ENCODE results near the gene SCCPDH. TPM values are rescaled to one million over a fixed set of nuclear protein-coding genes. Genes with fewer than 3 reads are reported as not detected.
"Not testable (repeated sequence)": the region's sequence is repeated elsewhere in the genome, so short reads cannot be mapped to it uniquely, and the experiment has no call there.

Gene SCCPDH
- total RNA-seq, 1 donor from 2014 or later, result 31.7 TPM

DNA sequence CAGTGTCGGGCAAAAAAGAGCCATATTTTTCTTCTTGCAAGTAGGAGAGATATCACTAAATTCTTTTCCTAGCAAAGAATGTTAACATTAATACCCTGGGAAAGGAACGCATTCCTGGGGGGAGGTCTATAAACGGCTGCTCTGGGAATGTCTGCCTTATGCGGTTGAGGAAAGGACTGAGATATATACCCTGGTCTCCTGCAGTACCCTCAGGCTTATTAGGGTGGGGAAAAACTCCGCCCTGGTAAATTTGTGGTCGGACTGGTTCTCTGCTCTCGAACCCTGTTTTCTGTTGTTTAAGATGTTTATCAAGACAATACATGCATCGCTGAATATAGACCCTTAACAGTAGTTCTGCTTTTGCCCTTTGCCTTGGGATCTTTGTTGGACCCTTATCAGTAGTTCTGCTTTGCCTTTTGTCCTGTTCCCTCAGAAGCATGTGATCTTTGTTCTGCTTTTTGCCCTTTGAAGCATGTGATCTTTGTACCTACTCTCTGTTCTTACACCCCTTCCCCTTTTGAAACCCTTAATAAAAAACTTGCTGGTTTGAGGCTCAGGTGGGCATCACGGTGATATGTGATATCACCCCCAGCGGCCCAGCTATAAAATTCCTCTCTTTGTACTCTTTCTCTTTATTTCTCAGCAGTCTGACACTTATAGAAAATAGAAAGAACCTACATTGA, 29.9 kb upstream of the SCCPDH start:
- not testable (repeated sequence) for H3K36me3 Mint-ChIP-seq (ENCODE audit: low read depth); H3K4me1 Mint-ChIP-seq; H3K9me3 Mint-ChIP-seq; H3K27ac Mint-ChIP-seq; H3K27me3 Mint-ChIP-seq; DNase-seq; H3K4me3 Mint-ChIP-seq
- intact Hi-C loops (cut with micrococcal nuclease), result loop anchor here (10.0 kb wide), 1 partner anchor 1540 kb away; the partner anchor contains the start of gene KIF26B

DNA sequence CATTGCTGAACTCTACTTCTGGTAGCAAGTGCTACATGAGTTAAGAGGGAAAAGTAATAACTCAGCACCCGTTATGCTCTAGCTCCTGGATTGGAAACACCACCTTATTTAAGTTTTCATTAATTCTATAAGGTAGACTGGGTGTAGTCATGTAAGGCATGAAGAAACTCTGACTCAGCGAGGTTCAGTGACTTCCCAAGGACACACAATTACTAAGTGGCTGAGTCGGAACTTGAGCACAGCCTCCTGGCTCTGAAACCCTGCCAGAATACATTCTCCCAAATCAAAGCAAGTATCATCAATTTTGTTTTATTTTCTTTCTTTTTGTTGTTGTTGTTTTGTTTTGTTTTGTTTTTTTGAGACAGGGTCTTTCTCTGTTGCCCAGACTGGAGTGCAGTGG, 29.1 kb upstream of the SCCPDH start:
- H3K36me3 Mint-ChIP-seq (ENCODE audit: low read depth), result peaks cover 2% of the 10 kb centered on the region
- DNase-seq, result no peak
- H3K27ac Mint-ChIP-seq, result no peak overlapping the region
- H3K9me3 Mint-ChIP-seq, result peaks cover 4% of the 10 kb centered on the region
- no peaks in the 10 kb centered on the region for H3K27me3 Mint-ChIP-seq
- H3K4me3 Mint-ChIP-seq, result no peak overlapping the region
- peaks cover 8% of the 10 kb centered on the region for H3K4me1 Mint-ChIP-seq
- intact Hi-C loops (cut with micrococcal nuclease), result loop anchor here (10.0 kb wide), 1 partner anchor 1540 kb away; the partner anchor contains the start of gene KIF26B

DNA sequence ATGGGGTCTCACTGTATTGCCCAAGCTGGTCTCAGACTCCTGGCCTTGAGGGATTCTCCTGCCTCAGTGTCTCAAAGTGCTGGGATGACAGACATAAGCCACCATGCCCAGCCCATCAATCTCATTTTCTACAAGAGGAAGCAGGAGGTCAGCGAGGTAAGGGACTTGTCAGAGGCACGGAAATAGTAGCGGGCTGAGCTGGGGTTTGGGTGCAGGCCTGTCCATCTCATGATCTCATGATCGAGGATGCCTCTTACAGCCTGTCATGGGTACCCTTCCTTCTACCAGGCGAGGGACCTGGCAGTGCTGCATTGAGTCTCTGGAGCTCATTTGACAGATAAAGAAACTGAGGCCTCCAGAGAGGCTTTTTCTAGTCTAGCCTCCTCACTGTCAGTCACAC, 28.5 kb upstream of the SCCPDH start:
- peaks cover 2% of the 10 kb centered on the region for H3K36me3 Mint-ChIP-seq (ENCODE audit: low read depth)
- peaks cover 4% of the 10 kb centered on the region for H3K9me3 Mint-ChIP-seq
- no peak overlapping the region for H3K4me3 Mint-ChIP-seq
- intact Hi-C loops (cut with micrococcal nuclease), result loop anchor here (10.0 kb wide), 1 partner anchor 1541 kb away; the partner anchor contains the start of gene KIF26B
- H3K27me3 Mint-ChIP-seq, result no peaks in the 10 kb centered on the region
- DNase-seq, result no peak
- peaks cover 8% of the 10 kb centered on the region for H3K4me1 Mint-ChIP-seq
- H3K27ac Mint-ChIP-seq, result no peak overlapping the region

DNA sequence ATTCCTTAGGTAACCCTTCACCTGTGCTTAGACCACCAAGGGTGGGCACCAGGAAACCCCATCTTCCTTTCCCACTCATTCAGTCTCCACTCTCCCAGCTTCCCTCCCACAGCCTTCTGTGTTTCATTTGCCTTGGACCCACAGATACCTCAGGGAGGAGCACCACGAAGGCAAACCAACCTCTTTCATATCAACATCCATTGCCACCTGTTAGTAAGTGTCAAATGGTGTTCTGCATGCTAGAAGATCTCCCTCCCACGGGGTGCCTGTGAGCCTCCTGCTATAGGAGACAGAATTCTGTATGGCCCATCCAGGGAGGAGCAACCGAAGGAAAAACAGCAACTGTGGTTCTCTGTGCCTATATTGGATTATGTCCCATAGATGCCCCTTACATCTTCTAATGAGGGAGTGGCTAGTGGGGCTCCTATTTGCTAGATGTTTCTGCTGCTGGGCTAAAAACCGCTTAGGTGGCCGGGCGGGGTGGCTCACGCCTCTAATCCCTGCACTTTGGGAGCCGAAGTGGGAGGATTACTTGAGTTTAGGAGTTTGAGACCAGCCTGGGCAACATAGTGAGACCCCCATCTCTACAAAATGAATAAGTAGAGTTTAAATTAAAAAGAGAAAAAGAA, 25.6 kb upstream of the SCCPDH start:
- H3K27me3 Mint-ChIP-seq, result no peaks in the 10 kb centered on the region
- H3K36me3 Mint-ChIP-seq (ENCODE audit: low read depth), result no peaks in the 10 kb centered on the region
- H3K4me3 Mint-ChIP-seq, result peak overlapping the region; percentile 22
- peak overlapping the region; percentile 32 for H3K27ac Mint-ChIP-seq
- no peak for DNase-seq
- no peaks in the 10 kb centered on the region for H3K9me3 Mint-ChIP-seq
- H3K4me1 Mint-ChIP-seq, result peaks cover 8% of the 10 kb centered on the region
- intact Hi-C loops (cut with micrococcal nuclease), result loop anchor here (1.0 to 10.0 kb wide), 6 partner anchors 9 to 1544 kb away; partner anchors contain the start of genes CNST, KIF26B, SCCPDH and TFB2M

DNA sequence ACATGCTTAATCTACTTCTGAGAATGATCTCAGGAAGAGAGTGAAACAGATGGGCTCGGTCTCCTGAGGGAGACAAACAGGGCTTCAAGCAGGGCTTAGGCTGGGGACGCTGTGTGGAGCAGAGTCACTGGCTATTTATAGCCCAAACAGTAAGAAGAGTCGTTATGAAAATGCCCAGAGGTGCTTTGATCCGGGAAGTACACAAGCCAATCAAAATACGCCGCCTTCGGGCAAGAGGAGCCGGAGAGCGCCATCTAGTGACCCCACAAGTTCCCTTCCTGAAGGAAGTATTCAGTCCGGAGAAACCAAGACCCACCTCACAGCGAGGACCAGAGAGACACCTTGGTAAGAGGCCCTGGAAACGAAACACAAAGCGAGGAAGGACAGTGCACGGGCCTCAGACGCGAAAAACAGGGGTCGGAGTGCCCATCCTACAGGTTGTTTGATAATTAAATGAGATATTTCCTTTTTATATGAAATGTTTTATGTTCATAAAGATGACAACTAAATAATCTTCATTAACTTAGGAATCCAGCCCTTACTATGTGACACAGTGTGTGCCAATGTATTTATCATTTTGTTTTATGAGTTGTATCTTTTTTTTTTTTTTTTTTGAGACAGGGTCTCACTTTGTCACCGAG, 25.0 kb upstream of the SCCPDH start:
- Mint-ChIP-seq H3K27ac (peak overlapping the region; percentile 32), H3K36me3 (ENCODE audit: low read depth) (no peaks in the 10 kb centered on the region)
- intact Hi-C loops (cut with micrococcal nuclease), result loop anchor here (1.0 to 10.0 kb wide), 6 partner anchors 10 to 1544 kb away; partner anchors contain the start of genes CNST, KIF26B, SCCPDH and TFB2M

DNA sequence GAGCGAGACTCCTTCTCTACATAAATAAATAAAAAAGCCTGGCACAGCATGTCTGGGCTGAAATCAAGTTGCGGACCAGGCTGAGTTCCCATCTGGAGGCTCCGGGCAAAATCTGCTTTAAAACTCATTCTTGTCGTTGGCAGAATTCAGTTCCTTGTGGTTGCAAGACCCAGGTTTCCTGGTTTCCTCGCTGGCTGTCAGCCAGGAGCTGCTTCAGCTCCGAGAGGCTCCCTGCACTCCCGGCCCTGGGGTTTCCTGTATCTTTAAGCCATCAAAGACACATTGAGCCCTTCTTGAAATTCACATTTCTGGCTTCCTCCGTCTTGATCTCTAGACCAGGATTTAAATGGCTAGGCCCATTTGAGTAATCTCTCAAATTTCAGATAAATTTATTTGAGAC, 20.6 kb upstream of the SCCPDH start:
- Mint-ChIP-seq H3K27ac (no peak overlapping the region), H3K4me3 (no peak overlapping the region), H3K36me3 (ENCODE audit: low read depth) (no peaks in the 10 kb centered on the region), H3K9me3 (no peaks in the 10 kb centered on the region), H3K4me1 (peaks cover 6% of the 10 kb centered on the region), H3K27me3 (peaks cover 3% of the 10 kb centered on the region)
- intact Hi-C loops (cut with micrococcal nuclease), result no loop called here
- no peak for DNase-seq

More for the DNA sequence above, 25.0 kb upstream of the SCCPDH start:
- Mint-ChIP-seq H3K27me3 (no peaks in the 10 kb centered on the region), H3K4me3 (peak overlapping the region; percentile 22), H3K9me3 (no peaks in the 10 kb centered on the region), H3K4me1 (peaks cover 8% of the 10 kb centered on the region)
- DNase-seq, result peak; percentile 93

DNA sequence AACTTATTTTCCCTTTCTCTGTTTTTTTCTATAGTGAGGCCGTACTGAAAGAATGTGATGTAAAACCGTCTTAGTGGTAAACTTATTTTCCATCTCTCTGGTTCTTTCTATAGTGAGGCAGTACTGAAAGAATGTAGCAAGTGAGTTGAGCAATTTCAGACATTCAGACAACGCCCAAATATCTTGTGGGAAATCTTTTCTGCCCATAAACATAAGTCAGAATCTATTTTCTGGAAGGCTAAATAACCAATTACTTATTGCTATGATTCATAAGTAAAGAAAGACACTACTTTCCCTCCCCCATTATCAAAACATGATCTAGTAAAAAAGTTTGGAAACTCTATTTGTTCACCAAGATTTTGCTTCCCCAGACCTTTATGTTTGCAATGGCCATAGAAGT, 18.8 kb upstream of the SCCPDH start:
- Mint-ChIP-seq H3K36me3 (ENCODE audit: low read depth) (no peaks in the 10 kb centered on the region), H3K27me3 (peaks cover 3% of the 10 kb centered on the region), H3K4me3 (no peak overlapping the region), H3K27ac (no peak overlapping the region), H3K9me3 (peaks cover 7% of the 10 kb centered on the region), H3K4me1 (peaks cover 5% of the 10 kb centered on the region)
- no peak for DNase-seq
- intact Hi-C loops (cut with micrococcal nuclease), result no loop called here

DNA sequence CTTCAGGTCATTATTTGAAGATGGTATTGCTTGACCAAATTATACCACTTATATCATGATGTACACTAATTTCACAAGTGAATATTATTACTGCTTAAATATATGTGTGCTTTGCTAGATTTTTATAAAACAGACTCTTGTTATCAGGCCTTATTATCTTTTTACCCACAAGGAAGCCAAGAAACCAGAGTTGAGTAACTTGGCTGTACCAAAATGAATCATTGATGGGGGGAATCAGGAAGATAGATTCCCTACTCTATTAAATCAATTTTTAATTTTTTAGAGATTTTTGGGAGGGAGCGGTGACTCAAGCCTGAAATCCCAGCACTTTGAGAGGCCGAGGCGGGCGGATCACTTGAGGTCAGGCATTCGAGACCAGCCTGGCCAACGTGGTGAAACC, 16.0 kb upstream of the SCCPDH start:
- H3K4me1 Mint-ChIP-seq, result peaks cover 5% of the 10 kb centered on the region
- peaks cover 3% of the 10 kb centered on the region for H3K27me3 Mint-ChIP-seq
- H3K4me3 Mint-ChIP-seq, result no peak overlapping the region
- H3K36me3 Mint-ChIP-seq (ENCODE audit: low read depth), result no peaks in the 10 kb centered on the region
- H3K27ac Mint-ChIP-seq, result no peak overlapping the region
- peaks cover 16% of the 10 kb centered on the region for H3K9me3 Mint-ChIP-seq
- no peak for DNase-seq
- intact Hi-C loops (cut with micrococcal nuclease), result no loop called here

DNA sequence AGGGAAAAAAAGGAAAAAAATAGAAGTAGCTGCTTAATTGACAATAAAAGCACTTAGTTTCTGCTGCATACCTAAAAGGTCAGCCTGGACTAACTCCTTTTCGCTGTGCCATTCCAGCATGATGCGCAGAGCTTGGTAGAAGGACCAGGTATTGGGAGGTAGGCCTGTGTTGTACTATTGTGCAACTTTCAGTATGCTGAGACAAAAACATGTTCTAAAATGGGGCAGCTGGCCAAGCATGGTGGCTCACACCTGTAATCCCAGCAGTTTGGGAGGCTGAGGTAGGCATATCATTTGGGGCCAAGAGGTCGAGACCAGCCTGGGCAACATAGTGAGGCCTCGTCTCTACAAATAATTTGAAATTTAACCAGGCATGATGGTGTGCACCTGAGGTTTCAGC, 15.0 kb upstream of the SCCPDH start:
- intact Hi-C loops (cut with micrococcal nuclease), result no loop called here
- DNase-seq, result no peak
- Mint-ChIP-seq H3K4me1 (peaks cover 5% of the 10 kb centered on the region), H3K27me3 (peaks cover 3% of the 10 kb centered on the region), H3K4me3 (no peak overlapping the region), H3K27ac (no peak overlapping the region), H3K36me3 (ENCODE audit: low read depth) (no peaks in the 10 kb centered on the region), H3K9me3 (peaks cover 16% of the 10 kb centered on the region)

DNA sequence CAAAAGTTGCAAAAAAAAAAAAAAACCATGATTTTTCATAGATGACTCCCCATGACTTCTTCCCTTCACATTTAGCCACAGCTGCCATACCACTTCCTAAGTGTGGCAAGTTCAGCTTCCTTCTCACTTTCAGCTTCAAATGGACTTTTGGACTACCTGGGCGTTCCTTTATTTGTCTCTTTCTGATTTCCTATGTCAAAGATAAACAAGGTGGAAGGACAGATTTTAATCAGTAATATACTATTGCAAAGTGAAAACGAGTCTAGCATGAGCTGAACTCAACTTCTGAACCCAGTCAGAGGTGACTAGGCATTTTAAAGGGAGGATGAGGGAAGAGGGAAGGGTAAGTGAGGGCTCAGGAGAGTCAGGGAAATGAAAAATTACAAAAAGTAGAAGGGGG, 14.4 kb upstream of the SCCPDH start:
- Mint-ChIP-seq H3K27ac (no peak overlapping the region), H3K27me3 (no peaks in the 10 kb centered on the region), H3K9me3 (peaks cover 16% of the 10 kb centered on the region), H3K4me3 (no peak overlapping the region), H3K36me3 (ENCODE audit: low read depth) (no peaks in the 10 kb centered on the region), H3K4me1 (peaks cover 5% of the 10 kb centered on the region)
- no peak for DNase-seq
- intact Hi-C loops (cut with micrococcal nuclease), result no loop called here

DNA sequence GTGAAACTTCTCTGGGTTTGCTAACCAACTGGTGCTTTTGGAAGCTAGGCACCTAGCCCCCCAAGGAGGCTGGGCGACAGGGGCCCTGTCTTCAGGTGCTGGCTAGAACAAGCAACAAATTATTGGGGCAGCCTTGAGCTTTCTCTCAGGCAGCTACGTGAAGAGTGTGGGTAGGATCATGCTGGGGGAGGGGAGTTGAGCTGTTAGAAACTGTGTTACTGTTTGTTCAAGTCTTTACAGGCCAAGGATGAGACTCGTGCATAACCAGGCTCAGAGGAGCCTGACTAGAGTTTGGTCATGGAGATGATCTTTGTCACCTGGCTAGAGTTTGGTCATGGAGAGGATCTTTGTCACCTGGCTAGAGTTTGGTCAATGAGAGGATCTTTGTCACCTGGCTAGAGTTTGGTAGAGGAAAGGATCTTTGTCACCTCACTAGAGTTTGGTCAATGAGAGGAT, 12.6 kb upstream of the SCCPDH start:
- H3K27ac Mint-ChIP-seq, result no peak overlapping the region
- H3K9me3 Mint-ChIP-seq, result peaks cover 16% of the 10 kb centered on the region
- no peak overlapping the region for H3K4me3 Mint-ChIP-seq
- peaks cover 10% of the 10 kb centered on the region for H3K27me3 Mint-ChIP-seq
- H3K36me3 Mint-ChIP-seq (ENCODE audit: low read depth), result no peaks in the 10 kb centered on the region
- no peak for DNase-seq
- H3K4me1 Mint-ChIP-seq, result peaks cover 5% of the 10 kb centered on the region
- intact Hi-C loops (cut with micrococcal nuclease), result no loop called here

DNA sequence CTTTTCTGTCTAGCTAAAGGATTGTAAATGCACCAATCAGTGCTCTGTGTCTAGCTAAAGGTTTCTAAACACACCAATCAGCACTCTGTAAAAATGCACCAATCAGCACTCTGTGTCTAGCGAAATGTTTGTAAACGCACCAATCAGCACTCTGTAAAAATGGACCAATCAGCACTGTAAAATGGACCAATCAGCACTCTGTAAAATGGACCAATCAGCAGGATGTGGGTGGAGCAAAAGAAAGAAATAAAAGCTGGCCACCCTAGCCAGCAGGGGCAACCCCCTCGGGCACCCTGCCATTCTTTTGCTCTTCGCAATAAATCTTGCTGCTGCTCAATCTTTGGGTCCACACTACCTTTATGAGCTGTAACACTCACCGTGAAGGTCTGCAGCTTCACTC, 11.8 kb upstream of the SCCPDH start:
- H3K4me1 Mint-ChIP-seq, DNase-seq: not testable (repeated sequence)

DNA sequence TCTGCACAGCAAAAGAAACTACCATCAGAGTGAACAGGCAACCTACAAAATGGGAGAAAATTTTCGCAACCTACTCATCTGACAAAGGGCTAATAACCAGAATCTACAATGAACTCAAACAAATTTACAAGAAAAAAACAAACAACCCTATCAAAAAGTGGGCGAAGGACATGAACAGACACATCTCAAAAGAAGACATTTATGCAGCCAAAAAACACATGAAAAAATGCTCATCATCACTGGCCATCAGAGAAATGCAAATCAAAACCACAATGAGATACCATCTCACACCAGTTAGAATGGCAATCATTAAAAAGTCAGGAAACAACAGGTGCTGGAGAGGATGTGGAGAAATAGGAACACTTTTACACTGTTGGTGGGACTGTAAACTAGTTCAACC, 4.8 kb upstream of the SCCPDH start:
- H3K4me1 Mint-ChIP-seq; H3K27ac Mint-ChIP-seq; H3K4me3 Mint-ChIP-seq; H3K36me3 Mint-ChIP-seq (ENCODE audit: low read depth); H3K9me3 Mint-ChIP-seq; intact Hi-C loops (cut with micrococcal nuclease); DNase-seq: not testable (repeated sequence)
- H3K27me3 Mint-ChIP-seq, result peaks cover 10% of the 10 kb centered on the region

More for the DNA sequence above, 11.8 kb upstream of the SCCPDH start:
- H3K9me3 Mint-ChIP-seq, result peaks cover 16% of the 10 kb centered on the region
- H3K36me3 Mint-ChIP-seq (ENCODE audit: low read depth); H3K4me3 Mint-ChIP-seq; intact Hi-C loops (cut with micrococcal nuclease); H3K27ac Mint-ChIP-seq: not testable (repeated sequence)
- H3K27me3 Mint-ChIP-seq, result peaks cover 10% of the 10 kb centered on the region

DNA sequence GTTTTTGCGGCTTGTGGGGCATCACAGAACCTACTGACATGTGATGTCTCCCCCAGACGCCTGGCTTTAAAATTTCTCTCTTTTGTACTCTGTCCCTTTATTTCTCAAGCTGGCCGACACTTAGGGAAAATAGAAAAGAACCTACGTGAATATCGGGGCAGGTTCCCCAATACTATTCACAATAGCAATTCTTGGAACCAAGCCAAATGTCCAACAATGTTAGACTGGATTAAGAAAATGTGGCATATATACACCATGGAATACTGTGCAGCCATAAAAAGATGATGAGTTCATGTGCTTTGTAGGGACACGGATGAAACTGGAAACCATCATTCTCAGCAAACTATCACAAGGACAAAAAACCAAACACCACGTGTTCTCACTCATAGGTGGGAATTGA, 3.4 kb upstream of the SCCPDH start:
- H3K4me3 Mint-ChIP-seq; H3K27ac Mint-ChIP-seq; H3K27me3 Mint-ChIP-seq; H3K9me3 Mint-ChIP-seq; H3K36me3 Mint-ChIP-seq (ENCODE audit: low read depth); DNase-seq; H3K4me1 Mint-ChIP-seq: not testable (repeated sequence)
- intact Hi-C loops (cut with micrococcal nuclease), result loop anchor here (10.0 kb wide), 1 partner anchor 386 kb away; no protein-coding TSS in a partner anchor
